ENCODE measurements around the gene ABHD4. TPM values are rescaled to one million over a fixed set of nuclear protein-coding genes. Genes with fewer than 3 reads are reported as not detected.
"Not testable (repeated sequence)": the region's sequence is repeated elsewhere in the genome, so short reads cannot be mapped to it uniquely, and the experiment has no call there.

The ABHD4 gene
- total and polyA plus RNA-seq, 5 donors: 20.3 to 40.9 (median 33.4) TPM

- WGBS: 83% methylated on average over 7 of the region's 7 CpGs
- ATAC-seq: no peak
- Histone ChIP-seq H3K27me3 (ENCODE audit: control insufficient read depth, insufficient read depth) (no peaks in the 10 kb centered on the region), H3K4me3 (ENCODE audit: low read length) (no peak overlapping the region), H3K4me1 (ENCODE audit: control insufficient read depth, insufficient read depth, low read length) (no peaks in the 10 kb centered on the region), H3K9me3 (ENCODE audit: control insufficient read depth, low read length) (no peaks in the 10 kb centered on the region), H3K27ac (ENCODE audit: low read length) (no peak overlapping the region)
- DNase-seq: no peak
- intact Hi-C loops (cut with DNase I): no loop called here
Measured at GRCh38 chr14:22627506-22628263, 29.6 kb downstream of the ABHD4 start.

- no peaks in the 10 kb centered on the region for H3K27me3 ChIP-seq (ENCODE audit: control insufficient read depth, insufficient read depth)
- H3K9me3 ChIP-seq (ENCODE audit: control insufficient read depth, low read length): no peaks in the 10 kb centered on the region
- no peak for ATAC-seq
- H3K27ac ChIP-seq (ENCODE audit: low read length): no peak overlapping the region
- intact Hi-C loops (cut with DNase I): no loop called here
- no peak for DNase-seq
- WGBS: 67% methylated on average over 5 of the region's 5 CpGs
- H3K4me1 ChIP-seq (ENCODE audit: control insufficient read depth, insufficient read depth, low read length): no peaks in the 10 kb centered on the region
- H3K4me3 ChIP-seq (ENCODE audit: low read length): no peak overlapping the region
Measured at GRCh38 chr14:22629361-22629760, 31.3 kb downstream of the ABHD4 start.

GRCh38 chr14:22630066-22630465 is 32.0 kb downstream of the ABHD4 start:
- intact Hi-C loops (cut with DNase I): no loop called here
- 99% methylated on average over 3 of the region's 3 CpGs for WGBS
- Histone ChIP-seq H3K27me3 (ENCODE audit: control insufficient read depth, insufficient read depth) (no peaks in the 10 kb centered on the region), H3K27ac (ENCODE audit: low read length) (no peak overlapping the region), H3K4me3 (ENCODE audit: low read length) (no peak overlapping the region), H3K4me1 (ENCODE audit: control insufficient read depth, insufficient read depth, low read length) (no peaks in the 10 kb centered on the region), H3K9me3 (ENCODE audit: control insufficient read depth, low read length) (no peaks in the 10 kb centered on the region)
- no peak for DNase-seq
- ATAC-seq: no peak

GRCh38 chr14:22630486-22630885 is 32.4 kb downstream of the ABHD4 start:
- WGBS: 69% methylated on average over 2 of the region's 2 CpGs
- no peak for DNase-seq
- no peak overlapping the region for H3K4me3 ChIP-seq (ENCODE audit: low read length)
- H3K27me3 ChIP-seq (ENCODE audit: control insufficient read depth, insufficient read depth): no peaks in the 10 kb centered on the region
- H3K4me1 ChIP-seq (ENCODE audit: control insufficient read depth, insufficient read depth, low read length): no peaks in the 10 kb centered on the region
- intact Hi-C loops (cut with DNase I): no loop called here
- H3K9me3 ChIP-seq (ENCODE audit: control insufficient read depth, low read length): no peaks in the 10 kb centered on the region
- no peak overlapping the region for H3K27ac ChIP-seq (ENCODE audit: low read length)
- no peak for ATAC-seq

GRCh38 chr14:22634233-22634900 is 36.3 kb downstream of the ABHD4 start:
- Histone ChIP-seq H3K9me3 (ENCODE audit: control insufficient read depth, low read length) (no peaks in the 10 kb centered on the region), H3K27ac (ENCODE audit: low read length) (no peak overlapping the region), H3K4me3 (ENCODE audit: low read length) (no peak overlapping the region), H3K27me3 (ENCODE audit: control insufficient read depth, insufficient read depth) (no peaks in the 10 kb centered on the region), H3K4me1 (ENCODE audit: control insufficient read depth, insufficient read depth, low read length) (no peaks in the 10 kb centered on the region)
- 86% methylated on average over 8 of the region's 8 CpGs for WGBS
- DNase-seq (no peak), ATAC-seq (no peak)
- intact Hi-C loops (cut with DNase I): no loop called here

GRCh38 chr14:22635980-22636379 is 37.9 kb downstream of the ABHD4 start:
- H3K9me3 ChIP-seq (ENCODE audit: control insufficient read depth, low read length); intact Hi-C loops (cut with DNase I); H3K4me3 ChIP-seq (ENCODE audit: low read length); H3K27ac ChIP-seq (ENCODE audit: low read length); ATAC-seq; DNase-seq; H3K4me1 ChIP-seq (ENCODE audit: control insufficient read depth, insufficient read depth, low read length); H3K27me3 ChIP-seq (ENCODE audit: control insufficient read depth, insufficient read depth): not testable (repeated sequence)
- WGBS: 68% methylated on average over 1 of the region's 1 CpG

GRCh38 chr14:22640192-22640591 is 42.1 kb downstream of the ABHD4 start:
- Histone ChIP-seq H3K4me3 (ENCODE audit: low read length) (no peak overlapping the region), H3K9me3 (ENCODE audit: control insufficient read depth, low read length) (no peaks in the 10 kb centered on the region), H3K27me3 (ENCODE audit: control insufficient read depth, insufficient read depth) (no peaks in the 10 kb centered on the region), H3K4me1 (ENCODE audit: control insufficient read depth, insufficient read depth, low read length) (no peaks in the 10 kb centered on the region), H3K27ac (ENCODE audit: low read length) (no peak overlapping the region)
- ATAC-seq (no peak), DNase-seq (no peak)
- intact Hi-C loops (cut with DNase I): no loop called here

GRCh38 chr14:22641846-22642245 is 43.7 kb downstream of the ABHD4 start:
- no peak for DNase-seq
- Histone ChIP-seq H3K27me3 (ENCODE audit: control insufficient read depth, insufficient read depth) (no peaks in the 10 kb centered on the region), H3K27ac (ENCODE audit: low read length) (no peak overlapping the region), H3K4me3 (ENCODE audit: low read length) (no peak overlapping the region), H3K4me1 (ENCODE audit: control insufficient read depth, insufficient read depth, low read length) (no peaks in the 10 kb centered on the region), H3K9me3 (ENCODE audit: control insufficient read depth, low read length) (no peaks in the 10 kb centered on the region)
- intact Hi-C loops (cut with DNase I): no loop called here
- WGBS: 50% methylated on average over 3 of the region's 3 CpGs
- no peak for ATAC-seq

GRCh38 chr14:22644305-22644635 is 46.2 kb downstream of the ABHD4 start, which contains the start of gene OR6J1:
Gene OR6J1, minus strand, starts transcription at chr14:22644352. Its CDS starts 9,541 bp downstream, at chr14:22634811.
- 74% methylated on average over 1 of the region's 1 CpG for WGBS
- ATAC-seq: no peak
- intact Hi-C loops (cut with DNase I): no loop called here
- no peak within 1 kb of the TSS for H3K27ac ChIP-seq (ENCODE audit: low read length)
- DNase-seq: no peak
- H3K4me3 ChIP-seq (ENCODE audit: low read length): no peak within 1 kb of the TSS
- no peaks in the 10 kb centered on the region for H3K9me3 ChIP-seq (ENCODE audit: control insufficient read depth, low read length)
- no peaks in the 10 kb centered on the region for H3K4me1 ChIP-seq (ENCODE audit: control insufficient read depth, insufficient read depth, low read length)
- no peaks in the 10 kb centered on the region for H3K27me3 ChIP-seq (ENCODE audit: control insufficient read depth, insufficient read depth)

- no peak overlapping the region for H3K4me3 ChIP-seq (ENCODE audit: low read length)
- H3K27ac ChIP-seq (ENCODE audit: low read length): no peak overlapping the region
- DNase-seq (no peak), ATAC-seq (no peak)
- H3K4me1 ChIP-seq (ENCODE audit: control insufficient read depth, insufficient read depth, low read length): no peaks in the 10 kb centered on the region
- H3K27me3 ChIP-seq (ENCODE audit: control insufficient read depth, insufficient read depth): no peaks in the 10 kb centered on the region
- H3K9me3 ChIP-seq (ENCODE audit: control insufficient read depth, low read length): no peaks in the 10 kb centered on the region
- intact Hi-C loops (cut with DNase I): no loop called here
- WGBS: 92% methylated on average over 4 of the region's 4 CpGs
Measured at GRCh38 chr14:22646570-22647254, 48.6 kb downstream of the ABHD4 start.

GRCh38 chr14:22648506-22648905 is 50.4 kb downstream of the ABHD4 start:
- intact Hi-C loops (cut with DNase I): no loop called here
- peak in 1 of 3 donors; percentile 20 for DNase-seq

More at GRCh38 chr14:22648506-22648905, 50.4 kb downstream of the ABHD4 start:
- Histone ChIP-seq H3K4me3 (ENCODE audit: low read length) (no peak overlapping the region), H3K4me1 (ENCODE audit: control insufficient read depth, insufficient read depth, low read length) (no peaks in the 10 kb centered on the region), H3K27ac (ENCODE audit: low read length) (no peak overlapping the region), H3K27me3 (ENCODE audit: control insufficient read depth, insufficient read depth) (no peaks in the 10 kb centered on the region), H3K9me3 (ENCODE audit: control insufficient read depth, low read length) (no peaks in the 10 kb centered on the region)
- ATAC-seq: peak; percentile 40 to 60
- WGBS: 56% methylated on average over 2 of the region's 2 CpGs
